ENCODE data around the gene HAND2.

The HAND2 gene

GRCh38 chr4:173501592-173502150, 28.4 kb downstream of the HAND2 start:
- DNase-seq (ENCODE audit: low read depth in 2 of 2), result no peak

- no peak for DNase-seq (ENCODE audit: low read depth in 2 of 2)
These were observed 29.0 kb downstream of the HAND2 start for GRCh38 chr4:173500841-173501591.

GRCh38 chr4:173499658-173500535, 30.1 kb downstream of the HAND2 start:
- no peak for DNase-seq (ENCODE audit: low read depth in 2 of 2)

GRCh38 chr4:173498771-173499170, 31.3 kb downstream of the HAND2 start:
- DNase-seq (ENCODE audit: low read depth in 2 of 2), result no peak

- no peak for DNase-seq (ENCODE audit: low read depth in 2 of 2)
These were observed 32.0 kb downstream of the HAND2 start for GRCh38 chr4:173498023-173498422.

- DNase-seq (ENCODE audit: low read depth in 2 of 2), result peak in 1 of 2 donors; percentile 28
These were observed 35.7 kb downstream of the HAND2 start for GRCh38 chr4:173494013-173494970.

- DNase-seq (ENCODE audit: low read depth in 2 of 2), result no peak
These were observed 37.0 kb downstream of the HAND2 start for GRCh38 chr4:173493041-173493440.

GRCh38 chr4:173492315-173492714, 37.7 kb downstream of the HAND2 start:
- no peak for DNase-seq (ENCODE audit: low read depth in 2 of 2)

- no peak for DNase-seq (ENCODE audit: low read depth in 2 of 2)
These were observed 39.1 kb downstream of the HAND2 start for GRCh38 chr4:173490817-173491528.

GRCh38 chr4:173490256-173490655, 39.8 kb downstream of the HAND2 start:
- no peak for DNase-seq (ENCODE audit: low read depth in 2 of 2)

- no peak for DNase-seq (ENCODE audit: low read depth in 2 of 2)
These were observed 40.5 kb downstream of the HAND2 start for GRCh38 chr4:173489514-173489913.

GRCh38 chr4:173488656-173489055, 41.4 kb downstream of the HAND2 start:
- no peak for DNase-seq (ENCODE audit: low read depth in 2 of 2)

GRCh38 chr4:173488074-173488473, 42.0 kb downstream of the HAND2 start:
- DNase-seq (ENCODE audit: low read depth in 2 of 2), result no peak

GRCh38 chr4:173486714-173487392, 43.2 kb downstream of the HAND2 start:
- DNase-seq (ENCODE audit: low read depth in 2 of 2), result no peak

GRCh38 chr4:173485164-173485563, 44.9 kb downstream of the HAND2 start:
- no peak for DNase-seq (ENCODE audit: low read depth in 2 of 2)

- no peak for DNase-seq (ENCODE audit: low read depth in 2 of 2)
These were observed 47.6 kb downstream of the HAND2 start for GRCh38 chr4:173482330-173482931.

GRCh38 chr4:173478913-173479283, 51.1 kb downstream of the HAND2 start:
- DNase-seq (ENCODE audit: low read depth in 2 of 2), result no peak

GRCh38 chr4:173478201-173478912, 51.7 kb downstream of the HAND2 start:
- DNase-seq (ENCODE audit: low read depth in 2 of 2), result no peak

- DNase-seq (ENCODE audit: low read depth in 2 of 2), result no peak
These were observed 53.0 kb downstream of the HAND2 start for GRCh38 chr4:173477016-173477415.

Measured in stimulated activated CD8-positive, alpha-beta memory T cell treated with anti-CD3 and anti-CD28 coated beads, Interleukin-15, amount 100 ng/mL, for 48 hours (primary cell).